GM12873 (cell line): ENCODE results near the gene COG2.

Experiments
- TF ChIP-seq, protein P1 (sequence below): IDR thresholded peaks from 2 replicates; pipeline ENCODE4 v1.5.1; 2012; ENCODE audit warnings: low read depth, mild to moderate bottlenecking, moderate library complexity, low read length, control low read depth; ENCODE audit not compliant: insufficient read depth; ENCODE audit errors: missing control alignments

COG2 gene

DNA sequence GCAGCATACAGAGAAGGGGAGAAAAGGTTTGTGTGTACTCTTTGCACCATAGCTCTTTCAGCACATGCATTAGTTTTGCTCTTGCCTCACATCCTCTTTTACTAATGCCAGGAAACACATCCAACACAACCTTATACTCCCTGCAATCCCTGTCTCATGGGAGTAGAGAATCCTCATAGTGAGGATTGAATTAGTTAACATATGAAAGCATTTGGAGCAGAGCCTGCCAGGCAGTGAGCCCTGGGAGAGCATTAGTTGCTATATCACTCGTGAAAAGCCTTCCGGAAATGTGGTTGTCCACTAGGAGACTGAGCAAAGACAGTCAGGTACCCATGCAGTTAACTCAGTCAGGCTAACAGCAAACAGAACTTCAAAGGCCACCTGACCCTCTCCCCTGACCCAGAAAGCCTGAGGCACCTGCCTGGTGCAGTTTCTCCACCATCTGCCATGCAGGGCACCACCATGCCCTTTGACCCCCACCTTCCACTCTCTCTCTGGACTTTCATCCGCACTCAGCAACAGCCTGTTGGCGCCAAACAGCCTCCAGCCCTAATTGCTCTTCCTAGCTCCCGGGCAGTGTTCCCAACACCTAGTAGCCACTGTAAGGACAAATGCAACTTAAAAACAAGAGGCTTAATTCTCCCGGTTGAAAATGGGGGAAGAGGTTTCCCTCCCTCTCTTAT, 86.6 kb downstream of the COG2 start:
- TF ChIP-seq, protein P1, sequence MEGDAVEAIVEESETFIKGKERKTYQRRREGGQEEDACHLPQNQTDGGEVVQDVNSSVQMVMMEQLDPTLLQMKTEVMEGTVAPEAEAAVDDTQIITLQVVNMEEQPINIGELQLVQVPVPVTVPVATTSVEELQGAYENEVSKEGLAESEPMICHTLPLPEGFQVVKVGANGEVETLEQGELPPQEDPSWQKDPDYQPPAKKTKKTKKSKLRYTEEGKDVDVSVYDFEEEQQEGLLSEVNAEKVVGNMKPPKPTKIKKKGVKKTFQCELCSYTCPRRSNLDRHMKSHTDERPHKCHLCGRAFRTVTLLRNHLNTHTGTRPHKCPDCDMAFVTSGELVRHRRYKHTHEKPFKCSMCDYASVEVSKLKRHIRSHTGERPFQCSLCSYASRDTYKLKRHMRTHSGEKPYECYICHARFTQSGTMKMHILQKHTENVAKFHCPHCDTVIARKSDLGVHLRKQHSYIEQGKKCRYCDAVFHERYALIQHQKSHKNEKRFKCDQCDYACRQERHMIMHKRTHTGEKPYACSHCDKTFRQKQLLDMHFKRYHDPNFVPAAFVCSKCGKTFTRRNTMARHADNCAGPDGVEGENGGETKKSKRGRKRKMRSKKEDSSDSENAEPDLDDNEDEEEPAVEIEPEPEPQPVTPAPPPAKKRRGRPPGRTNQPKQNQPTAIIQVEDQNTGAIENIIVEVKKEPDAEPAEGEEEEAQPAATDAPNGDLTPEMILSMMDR = no peak

DNA sequence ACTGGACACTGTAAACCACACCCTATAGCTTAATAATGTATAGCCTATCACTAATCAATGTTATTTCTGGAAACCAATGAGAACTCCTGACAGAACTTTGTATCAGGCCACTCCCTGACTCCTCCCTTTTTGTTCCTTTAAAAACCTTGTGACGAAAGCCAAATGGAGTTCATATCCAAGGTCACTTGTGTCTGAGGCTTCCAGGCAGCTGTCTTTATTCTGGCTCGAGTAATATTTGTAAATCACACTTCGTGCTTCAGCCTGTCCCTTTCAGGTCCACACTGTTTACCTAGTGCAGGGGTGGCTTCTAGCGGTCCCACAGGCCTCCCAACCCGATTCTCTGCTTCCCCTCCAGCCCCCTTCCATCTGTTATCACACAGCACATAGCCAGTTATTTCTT, 88.7 kb downstream of the COG2 start:
- TF ChIP-seq, protein P1 = no peak

DNA sequence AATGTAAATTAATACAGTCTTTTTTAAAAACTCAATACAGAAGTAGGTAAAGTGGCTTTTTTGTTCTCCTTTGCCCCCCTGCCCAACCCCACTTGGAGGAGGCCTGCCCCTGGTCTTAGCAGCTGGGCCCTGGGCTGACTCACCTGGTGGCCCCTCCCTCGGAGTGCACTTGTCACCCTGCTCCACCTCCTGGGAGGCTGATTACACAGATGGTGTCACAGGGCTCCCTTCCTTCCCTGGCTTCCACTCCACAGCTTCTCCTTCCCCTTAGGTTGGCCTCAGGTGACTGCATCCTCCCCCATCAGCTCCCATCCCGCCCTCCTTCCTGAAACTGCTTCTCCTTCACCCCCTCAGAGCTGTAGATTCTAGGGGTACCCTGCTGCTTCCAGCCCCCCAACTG, 93.2 kb downstream of the COG2 start:
- TF ChIP-seq, protein P1 = no peak

DNA sequence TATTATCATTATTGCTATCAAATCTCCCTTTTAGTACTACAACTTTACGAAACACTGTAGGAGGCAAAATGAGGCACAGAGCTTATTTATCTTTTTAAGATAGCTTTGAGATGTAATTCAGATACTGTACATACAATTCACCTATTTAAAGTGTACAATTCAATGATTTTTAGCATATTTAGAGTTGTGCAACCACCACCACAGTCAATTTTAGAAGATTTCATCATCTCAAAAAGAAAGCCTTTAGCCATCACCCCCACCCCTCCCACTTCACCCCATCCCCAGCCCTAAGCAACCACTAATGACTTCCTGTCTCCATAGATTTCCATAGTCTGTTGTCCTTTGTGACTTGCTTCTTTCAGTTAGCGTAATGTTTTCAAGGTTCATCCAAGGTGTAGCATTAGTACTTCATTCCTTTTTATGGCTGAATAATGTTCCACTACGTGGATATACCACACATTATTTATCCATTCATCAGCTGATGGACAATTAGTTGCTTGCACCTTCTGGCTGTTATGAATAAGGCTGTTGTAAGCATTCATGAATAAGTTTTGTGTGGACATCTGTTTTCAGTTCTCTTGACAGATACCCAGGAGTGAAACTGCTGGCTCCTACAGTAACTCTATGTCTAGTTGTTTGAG, 95.5 kb downstream of the COG2 start:
- TF ChIP-seq, protein P1 = no peak

DNA sequence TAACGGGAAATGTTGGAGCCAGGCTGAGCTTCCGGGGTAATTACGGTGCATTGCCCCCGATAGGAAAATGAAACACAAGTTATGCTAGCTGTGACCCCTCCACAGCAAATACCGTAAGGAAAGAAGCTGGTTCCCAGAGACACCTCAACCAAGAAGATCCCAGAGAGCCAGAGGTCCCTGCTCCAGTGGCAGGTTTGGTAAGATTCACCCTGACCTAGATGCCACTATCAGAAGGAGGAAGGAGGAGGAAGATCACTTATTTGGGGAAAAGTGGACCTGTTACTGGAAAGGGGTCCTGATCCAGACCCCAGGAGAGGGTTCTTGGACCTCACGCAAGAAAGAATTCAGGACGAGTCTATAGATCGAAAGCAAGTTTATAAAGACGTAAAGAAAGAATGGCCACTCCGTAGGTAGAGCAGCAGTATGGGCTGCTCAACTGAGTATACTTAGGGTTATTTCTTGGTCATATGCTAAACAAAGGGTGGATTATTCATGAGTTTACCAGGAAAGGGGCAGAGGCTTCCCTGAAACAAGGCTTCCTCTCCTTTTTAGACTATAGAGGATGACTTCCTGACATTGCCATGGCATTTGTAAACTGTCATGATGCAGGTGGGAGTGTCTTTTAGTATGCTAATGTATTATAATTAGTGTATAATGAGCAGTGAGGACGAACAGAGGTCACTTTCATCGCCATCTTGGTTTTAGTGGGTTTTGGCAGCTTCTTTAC, 97.4 kb downstream of the COG2 start:
- TF ChIP-seq, protein P1 = no peak
